ENCODE data around the gene BARX1.

- TF ChIP-seq CTCF (IDR thresholded peaks at IDR 0.05) (no peak), POLR2A (IDR thresholded peaks at IDR 0.05) (no peak), POLR2AphosphoS5 (IDR thresholded peaks at IDR 0.05) (no peak)
These were observed 37.9 kb downstream of the BARX1 start for GRCh38 chr9:93917121-93917853.

All from gastroesophageal sphincter (tissue), 3 donors.